ENCODE data around the gene MAMDC4. TPM values are rescaled to one million over a fixed set of nuclear protein-coding genes. Genes with fewer than 3 reads are reported as not detected.
"Not testable (repeated sequence)": the region's sequence is repeated elsewhere in the genome, so short reads cannot be mapped to it uniquely, and the experiment has no call there.

The MAMDC4 gene
- total and polyA plus RNA-seq, 2 experiments from 2014 or later, result 8.5 to 12.7 TPM

DNA sequence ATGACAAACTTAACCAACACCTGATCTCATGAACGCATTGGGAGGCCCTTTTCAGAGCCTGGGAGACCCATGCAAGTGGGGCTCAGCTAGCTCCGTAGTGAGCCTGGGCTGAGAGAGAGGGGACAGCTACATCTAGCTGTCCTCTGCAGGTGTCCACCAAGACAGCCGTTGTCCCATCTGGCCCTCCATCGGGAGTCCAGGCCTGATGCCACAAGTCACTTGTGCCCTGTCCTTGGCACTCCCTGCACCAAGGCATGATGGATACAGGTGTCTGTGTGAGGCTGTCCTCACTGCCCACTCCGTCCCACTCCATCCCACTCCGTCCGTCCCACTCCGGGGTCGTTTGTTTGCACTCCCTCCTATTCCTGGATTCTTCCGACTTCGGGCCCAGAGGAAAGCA is 16.5 kb downstream of the MAMDC4 start:
- WGBS (ENCODE audit: low lambda C conversion rate, missing lambda C conversion rate), result 93% methylated on average over 11 of the region's 11 CpGs

DNA sequence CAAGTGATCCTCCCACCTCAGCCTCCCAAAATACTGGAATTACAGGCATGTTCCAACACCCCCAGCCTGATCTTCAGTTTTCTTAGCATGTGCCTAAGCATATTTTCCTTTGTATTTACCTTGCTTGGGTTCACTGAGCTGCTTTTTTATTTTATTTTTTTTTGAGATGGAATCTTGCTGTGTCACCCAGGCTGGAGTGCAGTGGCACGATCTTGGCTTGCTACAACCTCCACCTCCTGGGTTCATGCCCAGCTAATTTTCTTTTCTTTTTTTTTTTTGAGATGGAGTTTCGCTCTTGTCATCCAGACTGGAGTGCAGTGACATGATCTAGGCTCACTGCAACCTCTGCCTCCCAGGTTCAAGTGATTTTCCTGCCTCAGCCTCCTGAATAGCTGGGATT is 17.5 kb downstream of the MAMDC4 start:
- H3K4me2 ChIP-seq; H3K9me2 ChIP-seq (replicated peaks; ENCODE audit: insufficient read depth); H2AFZ ChIP-seq; H3K4me3 ChIP-seq; H4K20me1 ChIP-seq (ENCODE audit: insufficient read depth, poor library complexity, severe bottlenecking); H3K36me3 ChIP-seq (replicated peaks; ENCODE audit: insufficient read depth, low read depth); H3K27ac ChIP-seq; H3K27me3 ChIP-seq; DNase-seq (ENCODE audit: low spot score); H3K9me3 ChIP-seq (ENCODE audit: low read depth): not testable (repeated sequence)
- WGBS (ENCODE audit: low lambda C conversion rate, missing lambda C conversion rate), result 94% methylated on average over 2 of the region's 2 CpGs
- peaks cover 11% of the 10 kb centered on the region for H3K4me1 ChIP-seq (ENCODE audit: insufficient read depth)
- peaks cover 25% of the 10 kb centered on the region for H3K79me2 ChIP-seq

More for the DNA sequence above, 16.5 kb downstream of the MAMDC4 start:
- H3K79me2 ChIP-seq, result peaks cover 35% of the 10 kb centered on the region
- no peak overlapping the region for H3K27ac ChIP-seq
- H2AFZ ChIP-seq, result no peak overlapping the region
- peaks cover 14% of the 10 kb centered on the region for H4K20me1 ChIP-seq (ENCODE audit: insufficient read depth, poor library complexity, severe bottlenecking)
- no peaks in the 10 kb centered on the region for H3K9me2 ChIP-seq (replicated peaks; ENCODE audit: insufficient read depth)
- H3K9me3 ChIP-seq (ENCODE audit: low read depth), result peaks cover 5% of the 10 kb centered on the region
- peaks cover 12% of the 10 kb centered on the region for H3K4me1 ChIP-seq (ENCODE audit: insufficient read depth)
- H3K4me3 ChIP-seq, result no peak overlapping the region
- H3K4me2 ChIP-seq, result no peak overlapping the region
- H3K27me3 ChIP-seq, result no peaks in the 10 kb centered on the region
- TF ChIP-seq EZH2 (IDR thresholded peaks at IDR 0.05; ENCODE audit: borderline replicate concordance) (no peak), EZH2phosphoT487 (IDR thresholded peaks at IDR 0.05; ENCODE audit: low read depth, severe bottlenecking, unreplicated experiment) (no peak)
- TF ChIP-seq, protein P1, sequence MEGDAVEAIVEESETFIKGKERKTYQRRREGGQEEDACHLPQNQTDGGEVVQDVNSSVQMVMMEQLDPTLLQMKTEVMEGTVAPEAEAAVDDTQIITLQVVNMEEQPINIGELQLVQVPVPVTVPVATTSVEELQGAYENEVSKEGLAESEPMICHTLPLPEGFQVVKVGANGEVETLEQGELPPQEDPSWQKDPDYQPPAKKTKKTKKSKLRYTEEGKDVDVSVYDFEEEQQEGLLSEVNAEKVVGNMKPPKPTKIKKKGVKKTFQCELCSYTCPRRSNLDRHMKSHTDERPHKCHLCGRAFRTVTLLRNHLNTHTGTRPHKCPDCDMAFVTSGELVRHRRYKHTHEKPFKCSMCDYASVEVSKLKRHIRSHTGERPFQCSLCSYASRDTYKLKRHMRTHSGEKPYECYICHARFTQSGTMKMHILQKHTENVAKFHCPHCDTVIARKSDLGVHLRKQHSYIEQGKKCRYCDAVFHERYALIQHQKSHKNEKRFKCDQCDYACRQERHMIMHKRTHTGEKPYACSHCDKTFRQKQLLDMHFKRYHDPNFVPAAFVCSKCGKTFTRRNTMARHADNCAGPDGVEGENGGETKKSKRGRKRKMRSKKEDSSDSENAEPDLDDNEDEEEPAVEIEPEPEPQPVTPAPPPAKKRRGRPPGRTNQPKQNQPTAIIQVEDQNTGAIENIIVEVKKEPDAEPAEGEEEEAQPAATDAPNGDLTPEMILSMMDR (IDR thresholded peaks at IDR 0.05; ENCODE audit: poor library complexity), result no peak
- H3K36me3 ChIP-seq (replicated peaks; ENCODE audit: insufficient read depth, low read depth), result no peaks in the 10 kb centered on the region
- DNase-seq (ENCODE audit: low spot score), result no peak

DNA sequence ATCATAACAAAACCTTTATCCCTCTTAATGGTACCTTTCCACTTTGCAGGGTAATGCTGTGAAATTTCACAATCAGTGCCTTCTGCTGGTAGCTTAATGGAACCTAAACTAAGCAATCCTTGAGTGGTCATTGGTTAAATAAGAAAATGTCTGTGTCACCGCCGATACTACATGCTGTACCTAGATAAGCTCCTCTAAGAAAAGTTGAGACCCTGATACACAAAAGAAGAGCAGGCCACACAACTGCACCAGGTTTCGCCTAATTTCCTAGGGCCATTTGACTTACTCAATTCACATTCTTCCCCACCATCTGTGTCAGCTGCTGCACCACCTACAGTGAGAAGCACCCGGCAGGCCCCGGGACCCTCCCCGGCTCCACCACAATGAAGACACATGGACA is 23.0 kb downstream of the MAMDC4 start:
- no peaks in the 10 kb centered on the region for H3K79me2 ChIP-seq
- 94% methylated on average over 6 of the region's 6 CpGs for WGBS (ENCODE audit: low lambda C conversion rate, missing lambda C conversion rate)

DNA sequence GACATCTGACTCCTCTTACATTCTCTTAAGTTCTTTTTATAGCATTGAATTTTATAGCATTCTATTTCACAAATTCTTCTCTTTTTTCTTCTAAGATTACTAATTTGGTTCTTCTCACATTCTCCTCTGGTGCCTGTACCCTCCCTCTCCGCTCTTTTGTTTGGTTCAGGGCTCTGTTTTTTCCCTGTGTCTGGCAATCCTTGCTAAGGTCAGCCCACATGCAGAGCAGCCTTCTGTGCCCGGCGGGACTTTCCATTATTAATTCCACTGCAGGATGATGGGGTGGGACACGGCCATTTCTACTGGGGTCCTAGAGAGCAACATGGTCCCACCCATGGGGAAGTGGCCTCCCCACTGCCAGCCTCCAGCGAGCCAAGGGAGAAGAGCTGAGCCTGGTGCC is 24.3 kb downstream of the MAMDC4 start:
- Histone ChIP-seq H3K9me2 (replicated peaks; ENCODE audit: insufficient read depth) (no peaks in the 10 kb centered on the region), H3K79me2 (no peaks in the 10 kb centered on the region), H3K4me3 (no peak overlapping the region), H3K9me3 (ENCODE audit: low read depth) (no peaks in the 10 kb centered on the region), H4K20me1 (ENCODE audit: insufficient read depth, poor library complexity, severe bottlenecking) (no peaks in the 10 kb centered on the region), H3K4me1 (ENCODE audit: insufficient read depth) (peaks cover 2% of the 10 kb centered on the region), H3K36me3 (replicated peaks; ENCODE audit: insufficient read depth, low read depth) (no peaks in the 10 kb centered on the region), H3K27me3 (no peaks in the 10 kb centered on the region), H2AFZ (no peak overlapping the region), H3K4me2 (no peak overlapping the region), H3K27ac (no peak overlapping the region)
- DNase-seq (ENCODE audit: low spot score), result no peak
- 89% methylated on average over 5 of the region's 5 CpGs for WGBS (ENCODE audit: low lambda C conversion rate, missing lambda C conversion rate)
- TF ChIP-seq EZH2 (IDR thresholded peaks at IDR 0.05; ENCODE audit: borderline replicate concordance) (no peak), EZH2phosphoT487 (IDR thresholded peaks at IDR 0.05; ENCODE audit: low read depth, severe bottlenecking, unreplicated experiment) (no peak)
- TF ChIP-seq, protein P1 (IDR thresholded peaks at IDR 0.05; ENCODE audit: poor library complexity), result no peak

More for the DNA sequence above, 23.0 kb downstream of the MAMDC4 start:
- Histone ChIP-seq H3K4me3 (no peak overlapping the region), H3K9me3 (ENCODE audit: low read depth) (no peaks in the 10 kb centered on the region), H2AFZ (no peak overlapping the region), H4K20me1 (ENCODE audit: insufficient read depth, poor library complexity, severe bottlenecking) (no peaks in the 10 kb centered on the region), H3K4me1 (ENCODE audit: insufficient read depth) (no peaks in the 10 kb centered on the region), H3K4me2 (no peak overlapping the region), H3K36me3 (replicated peaks; ENCODE audit: insufficient read depth, low read depth) (no peaks in the 10 kb centered on the region), H3K27me3 (no peaks in the 10 kb centered on the region), H3K9me2 (replicated peaks; ENCODE audit: insufficient read depth) (no peaks in the 10 kb centered on the region), H3K27ac (no peak overlapping the region)
- no peak for DNase-seq (ENCODE audit: low spot score)
- TF ChIP-seq, protein P1 (IDR thresholded peaks at IDR 0.05; ENCODE audit: poor library complexity), result no peak
- TF ChIP-seq EZH2 (IDR thresholded peaks at IDR 0.05; ENCODE audit: borderline replicate concordance) (no peak), EZH2phosphoT487 (IDR thresholded peaks at IDR 0.05; ENCODE audit: low read depth, severe bottlenecking, unreplicated experiment) (no peak)
